PC-9 (cell line): ENCODE measurements around the gene DESI2. TPM values are rescaled to one million over a fixed set of nuclear protein-coding genes. Genes with fewer than 3 reads are reported as not detected.
"Not testable (repeated sequence)": the region's sequence is repeated elsewhere in the genome, so short reads cannot be mapped to it uniquely, and the experiment has no call there.

Source experiments
- BruUV-seq: library from RNA; stranded (reverse); fragments of 400-500 nt; replicated peaks from 2 replicates; lab custom pipeline; 2021; lab: Mats Ljungman, UMichigan
- CTCF ChIA-PET: fragments of 300-600 bp; sonication (Branson Sonifier 250); formaldehyde crosslinking; loops from one replicate; lab custom pipeline; 2022; ENCODE audit warnings: antibody characterized with exemption; lab: Charles Lee
- POLR2A ChIA-PET: fragments of 300-600 bp; sonication (Branson Sonifier 250); formaldehyde crosslinking; loops from one replicate; lab custom pipeline; 2022; ENCODE audit warnings: antibody characterized with exemption; ENCODE audit not compliant: unreplicated experiment; lab: Charles Lee
- DNase-seq, 2 experiments: peaks; one replicate each; pipeline versions ENCODE4 v3.0.0 to v3.0.0-alpha.2; 2015 to 2022; ENCODE audit warnings: mixed read lengths in 1 of 2
- H2AFZ ChIP-seq: fragments of 200-600 bp; sonication (generic); 2 replicates; pipeline ENCODE4 v1.8.1; 2017; ENCODE audit warnings: antibody characterized with exemption
- H3F3A ChIP-seq: fragments of 200-600 bp; sonication (generic); 2 replicates; pipeline ENCODE4 v1.8.1; 2017; ENCODE audit warnings: antibody characterized with exemption, mild to moderate bottlenecking, low read depth; ENCODE audit not compliant: insufficient read depth
- H3K27ac ChIP-seq: fragments of 200-600 bp; sonication (generic); 2 replicates; pipeline ENCODE4 v1.6.1; 2016; ENCODE audit warnings: mixed run types
- H3K27me3 ChIP-seq: fragments of 200-600 bp; sonication (generic); 2 replicates; pipeline ENCODE4 v1.6.1; 2016; ENCODE audit warnings: low read depth, mixed run types; ENCODE audit not compliant: insufficient read depth
- H3K36me3 ChIP-seq: fragments of 200-600 bp; sonication (generic); 2 replicates; pipeline ENCODE4 v1.6.1; 2016; ENCODE audit warnings: low read depth, mixed run types
- H3K4me1 ChIP-seq: fragments of 200-600 bp; sonication (generic); replicated peaks from 2 replicates; pipeline ENCODE4 v1.6.1; 2016; ENCODE audit warnings: mixed run types; ENCODE audit not compliant: insufficient read depth
- H3K4me2 ChIP-seq: fragments of 200-600 bp; sonication (generic); 2 replicates; pipeline ENCODE4 v1.6.1; 2017; ENCODE audit warnings: mixed run types
- H3K4me3 ChIP-seq: fragments of 200-600 bp; sonication (generic); 2 replicates; pipeline ENCODE4 v1.6.1; 2016; ENCODE audit warnings: mixed run types
- H3K79me2 ChIP-seq: fragments of 200-600 bp; sonication (generic); 2 replicates; pipeline ENCODE4 v1.6.1; 2017; ENCODE audit warnings: low read depth, mixed run types
- H3K9me2 ChIP-seq: fragments of 200-600 bp; sonication (generic); 2 replicates; pipeline ENCODE4 v1.8.1; 2017; ENCODE audit warnings: mild to moderate bottlenecking; ENCODE audit not compliant: insufficient read depth
- H3K9me3 ChIP-seq: fragments of 200-600 bp; sonication (generic); 2 replicates; pipeline ENCODE4 v1.8.1; 2016; ENCODE audit warnings: low read depth; ENCODE audit not compliant: insufficient read depth
- H4K20me1 ChIP-seq: fragments of 200-600 bp; sonication (generic); 2 replicates; pipeline ENCODE4 v1.8.1; 2017; ENCODE audit not compliant: insufficient read depth
- EZH2 ChIP-seq: fragments of 200-600 bp; sonication (generic); IDR thresholded peaks from 2 replicates; pipeline ENCODE4 v1.8.0; 2017; ENCODE audit warnings: antibody characterized with exemption, low read depth
- intact Hi-C: fragments of 100-400 bp; cut with micrococcal nuclease; formaldehyde crosslinking; loops from one replicate; pipeline ENCODE4 v1.10.0; 2022; ENCODE audit not compliant: unreplicated experiment
- total RNA-seq: library from RNA; stranded (reverse); gene quantifications from 2 replicates; pipeline ENCODE4 v1.2.3, GENCODE V29; 2021
- TF ChIP-seq, protein P1 (sequence below): fragments of 200-600 bp; sonication (generic); conservative IDR thresholded peaks from 2 replicates; pipeline ENCODE4 v1.6.1; 2017; ENCODE audit warnings: mixed run types, antibody characterized with exemption, mild to moderate bottlenecking, moderate library complexity

DESI2 gene
- total RNA-seq, 1 experiment from 2014 or later: 45.8 TPM

DNA sequence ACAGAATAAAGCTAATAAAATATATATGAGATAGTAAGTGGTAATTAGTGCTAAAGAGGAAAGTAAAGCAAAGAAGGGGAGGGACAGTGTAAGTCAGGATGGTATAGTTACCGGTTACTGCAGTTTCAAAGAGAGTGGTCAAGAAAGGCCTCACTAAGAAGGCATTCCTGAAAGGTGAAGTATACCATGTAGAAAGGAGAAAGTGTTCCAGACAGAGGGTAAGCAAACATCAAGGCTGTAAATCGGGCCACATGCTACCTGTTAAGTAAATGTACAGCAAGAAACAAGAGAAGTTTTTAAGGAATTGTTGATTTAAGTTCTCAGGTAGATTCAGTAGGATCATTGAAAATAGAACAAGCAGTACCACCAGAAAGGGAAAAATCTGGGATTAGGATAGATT is 9.7 kb downstream of the DESI2 start:
- H3K4me2 ChIP-seq: no peak overlapping the region
- H4K20me1 ChIP-seq: peaks cover 8% of the 10 kb centered on the region; the same call in 1 of the 2 replicates
- no peaks in the 10 kb centered on the region for H3K9me3 ChIP-seq
- H3F3A ChIP-seq: no peaks in the 10 kb centered on the region
- DNase-seq: no peak
- H3K79me2 ChIP-seq: peaks cover 61% of the 10 kb centered on the region
- no peak for TF ChIP-seq EZH2
- TF ChIP-seq, protein P1, sequence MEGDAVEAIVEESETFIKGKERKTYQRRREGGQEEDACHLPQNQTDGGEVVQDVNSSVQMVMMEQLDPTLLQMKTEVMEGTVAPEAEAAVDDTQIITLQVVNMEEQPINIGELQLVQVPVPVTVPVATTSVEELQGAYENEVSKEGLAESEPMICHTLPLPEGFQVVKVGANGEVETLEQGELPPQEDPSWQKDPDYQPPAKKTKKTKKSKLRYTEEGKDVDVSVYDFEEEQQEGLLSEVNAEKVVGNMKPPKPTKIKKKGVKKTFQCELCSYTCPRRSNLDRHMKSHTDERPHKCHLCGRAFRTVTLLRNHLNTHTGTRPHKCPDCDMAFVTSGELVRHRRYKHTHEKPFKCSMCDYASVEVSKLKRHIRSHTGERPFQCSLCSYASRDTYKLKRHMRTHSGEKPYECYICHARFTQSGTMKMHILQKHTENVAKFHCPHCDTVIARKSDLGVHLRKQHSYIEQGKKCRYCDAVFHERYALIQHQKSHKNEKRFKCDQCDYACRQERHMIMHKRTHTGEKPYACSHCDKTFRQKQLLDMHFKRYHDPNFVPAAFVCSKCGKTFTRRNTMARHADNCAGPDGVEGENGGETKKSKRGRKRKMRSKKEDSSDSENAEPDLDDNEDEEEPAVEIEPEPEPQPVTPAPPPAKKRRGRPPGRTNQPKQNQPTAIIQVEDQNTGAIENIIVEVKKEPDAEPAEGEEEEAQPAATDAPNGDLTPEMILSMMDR: no peak
- H3K36me3 ChIP-seq: peaks cover 21% of the 10 kb centered on the region
- ChIA-PET POLR2A (no interaction called here), CTCF (no interaction called here)
- H2AFZ ChIP-seq: no peak overlapping the region
- H3K4me3 ChIP-seq: no peak overlapping the region
- no peaks in the 10 kb centered on the region for H3K4me1 ChIP-seq
- H3K27ac ChIP-seq: no peak overlapping the region
- H3K27me3 ChIP-seq: no peaks in the 10 kb centered on the region
- intact Hi-C loops: no loop called here
- BruUV-seq: no TSS peak
- H3K9me2 ChIP-seq: no peaks in the 10 kb centered on the region

DNA sequence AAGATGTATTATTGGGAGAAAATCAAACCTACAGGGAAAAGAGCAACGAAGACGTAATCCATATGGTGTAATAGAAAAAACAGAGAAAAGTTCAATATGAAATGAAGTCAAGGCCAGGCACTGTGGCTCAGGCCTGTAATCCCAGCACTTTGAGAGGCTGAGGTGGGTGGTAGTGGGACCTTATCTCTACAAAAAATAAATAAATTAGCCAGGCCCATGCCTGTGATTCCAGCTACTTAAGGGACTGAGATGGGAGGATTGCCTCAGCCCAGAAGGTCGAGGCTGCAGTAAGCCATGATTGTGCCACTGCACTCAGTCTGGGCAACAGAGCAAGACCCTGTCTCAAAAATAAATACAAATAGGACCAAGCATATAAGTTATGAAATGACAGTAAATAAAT is 11.4 kb downstream of the DESI2 start:
- Histone ChIP-seq H3K27me3 (no peaks in the 10 kb centered on the region), H2AFZ (no peak overlapping the region), H3K79me2 (peaks cover 56% of the 10 kb centered on the region), H3K4me2 (no peak overlapping the region), H3K27ac (no peak overlapping the region), H4K20me1 (0 out of 2 replicates have a peak, but pooled peaks cover 3% of the 10 kb centered on the region), H3K4me3 (no peak overlapping the region), H3K9me2 (no peaks in the 10 kb centered on the region), H3K36me3 (peaks cover 17% of the 10 kb centered on the region), H3K9me3 (no peaks in the 10 kb centered on the region), H3K4me1 (no peaks in the 10 kb centered on the region), H3F3A (no peaks in the 10 kb centered on the region)
- intact Hi-C loops: no loop called here
- no peak for DNase-seq
- no TSS peak for BruUV-seq
- POLR2A ChIA-PET: no interaction called here
- CTCF ChIA-PET: no interaction called here
- TF ChIP-seq, protein P1: no peak

DNA sequence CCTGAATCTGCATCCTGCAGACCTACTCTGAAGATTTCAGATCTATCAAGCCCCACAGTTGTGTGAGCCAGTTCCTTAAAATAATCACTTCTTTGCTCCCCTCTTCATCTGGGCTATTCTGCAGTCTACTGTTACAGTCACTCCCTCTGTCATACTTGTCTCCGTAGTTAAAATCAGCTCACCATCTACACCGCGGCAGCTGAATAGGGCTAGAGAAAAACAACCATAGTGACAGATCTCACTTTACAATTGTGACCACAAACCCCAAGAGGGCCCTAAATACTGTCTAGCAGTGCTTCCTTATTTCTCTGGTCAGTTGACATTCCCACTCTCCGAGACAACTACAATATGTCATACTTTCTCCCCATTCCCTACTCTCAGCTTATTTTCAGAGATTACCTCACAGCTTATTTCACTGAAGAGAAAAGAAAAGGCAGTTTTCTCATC is 12.9 kb downstream of the DESI2 start:
- POLR2A ChIA-PET: no interaction called here

DNA sequence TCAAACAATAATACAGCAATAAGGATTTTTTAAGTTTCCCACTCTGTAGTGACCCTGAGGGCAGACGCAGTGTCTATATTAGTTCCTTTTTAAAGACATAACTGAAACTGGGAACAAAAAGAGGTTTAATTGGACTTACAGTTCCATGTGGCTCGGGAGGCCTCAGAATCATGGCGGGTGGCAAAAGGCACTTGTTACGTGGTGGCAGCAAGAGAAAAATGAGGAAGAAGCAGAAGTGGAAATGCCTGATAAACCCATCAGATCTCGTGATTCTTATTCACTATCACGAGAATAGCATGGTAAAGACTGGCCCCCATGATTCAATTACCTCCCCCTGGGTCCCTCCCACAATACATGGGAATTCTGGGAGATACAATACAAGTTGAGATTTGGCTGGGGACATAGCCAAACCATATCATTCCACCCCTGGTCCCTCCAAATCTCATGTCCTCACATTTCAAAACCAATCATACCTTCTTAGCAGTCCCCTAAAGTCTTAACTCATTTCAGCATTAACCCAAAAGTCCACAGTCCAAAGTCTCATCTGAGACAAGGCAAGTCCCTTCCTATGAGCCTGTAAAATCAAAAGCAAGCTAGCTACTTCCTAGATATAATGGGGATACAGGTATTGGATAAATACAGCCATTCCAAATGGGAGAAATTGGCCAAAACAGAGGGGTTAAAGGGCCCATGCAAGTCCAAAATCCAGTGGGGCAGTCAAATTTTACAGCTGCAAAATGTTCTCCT is 13.9 kb downstream of the DESI2 start:
- H3K4me1 ChIP-seq, DNase-seq, H3K4me3 ChIP-seq, intact Hi-C loops, CTCF ChIA-PET, POLR2A ChIA-PET, H3K9me3 ChIP-seq, H3K27ac ChIP-seq, H4K20me1 ChIP-seq, H3K36me3 ChIP-seq, H3K4me2 ChIP-seq, BruUV-seq, H3F3A ChIP-seq, H3K9me2 ChIP-seq, H2AFZ ChIP-seq, H3K27me3 ChIP-seq: not testable (repeated sequence)
- H3K79me2 ChIP-seq: peaks cover 47% of the 10 kb centered on the region

More for the DNA sequence above, 12.9 kb downstream of the DESI2 start:
- Histone ChIP-seq H3K9me3 (no peaks in the 10 kb centered on the region), H3K4me1 (no peaks in the 10 kb centered on the region), H3K4me3 (no peak overlapping the region), H3K36me3 (0 out of 2 replicates have a peak, but pooled peaks cover 4% of the 10 kb centered on the region), H3K4me2 (no peak overlapping the region), H3K79me2 (peaks cover 45% of the 10 kb centered on the region), H4K20me1 (0 out of 2 replicates have a peak, but pooled peaks cover 3% of the 10 kb centered on the region), H3F3A (no peaks in the 10 kb centered on the region), H3K9me2 (no peaks in the 10 kb centered on the region), H3K27me3 (no peaks in the 10 kb centered on the region), H2AFZ (no peak overlapping the region), H3K27ac (no peak overlapping the region)
- CTCF ChIA-PET: no interaction called here
- no peak for DNase-seq
- TF ChIP-seq EZH2: no peak
- TF ChIP-seq, protein P1: no peak
- intact Hi-C loops: no loop called here
- BruUV-seq: no TSS peak
